ENCODE data around the gene UMAD1. TPM values are rescaled to one million over a fixed set of nuclear protein-coding genes. Genes with fewer than 3 reads are reported as not detected.
"Not testable (repeated sequence)": the region's sequence is repeated elsewhere in the genome, so short reads cannot be mapped to it uniquely, and the experiment has no call there.

The UMAD1 gene
- total RNA-seq, 1 donor from 2014 or later: 11.3 TPM

DNA sequence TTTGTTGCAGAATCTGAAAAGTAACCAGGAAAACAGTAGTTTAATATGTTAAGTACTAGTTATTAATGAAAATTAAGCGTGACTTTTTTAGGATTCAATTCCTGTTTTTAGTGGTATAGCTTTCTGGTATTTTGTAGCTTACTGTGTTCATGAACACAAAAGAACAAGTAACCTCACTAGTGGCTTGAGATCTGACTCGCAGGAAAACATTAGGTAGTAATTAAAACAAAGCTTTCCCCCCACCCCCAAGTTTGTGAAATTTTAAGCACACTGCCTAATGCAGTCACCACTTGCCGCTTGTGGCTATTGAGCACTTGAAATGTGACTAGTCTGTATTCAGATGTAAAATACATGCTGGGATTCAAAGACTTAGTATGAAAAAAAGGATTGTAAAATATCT is 180.4 kb downstream of the UMAD1 start:
- TF ChIP-seq, protein P1, sequence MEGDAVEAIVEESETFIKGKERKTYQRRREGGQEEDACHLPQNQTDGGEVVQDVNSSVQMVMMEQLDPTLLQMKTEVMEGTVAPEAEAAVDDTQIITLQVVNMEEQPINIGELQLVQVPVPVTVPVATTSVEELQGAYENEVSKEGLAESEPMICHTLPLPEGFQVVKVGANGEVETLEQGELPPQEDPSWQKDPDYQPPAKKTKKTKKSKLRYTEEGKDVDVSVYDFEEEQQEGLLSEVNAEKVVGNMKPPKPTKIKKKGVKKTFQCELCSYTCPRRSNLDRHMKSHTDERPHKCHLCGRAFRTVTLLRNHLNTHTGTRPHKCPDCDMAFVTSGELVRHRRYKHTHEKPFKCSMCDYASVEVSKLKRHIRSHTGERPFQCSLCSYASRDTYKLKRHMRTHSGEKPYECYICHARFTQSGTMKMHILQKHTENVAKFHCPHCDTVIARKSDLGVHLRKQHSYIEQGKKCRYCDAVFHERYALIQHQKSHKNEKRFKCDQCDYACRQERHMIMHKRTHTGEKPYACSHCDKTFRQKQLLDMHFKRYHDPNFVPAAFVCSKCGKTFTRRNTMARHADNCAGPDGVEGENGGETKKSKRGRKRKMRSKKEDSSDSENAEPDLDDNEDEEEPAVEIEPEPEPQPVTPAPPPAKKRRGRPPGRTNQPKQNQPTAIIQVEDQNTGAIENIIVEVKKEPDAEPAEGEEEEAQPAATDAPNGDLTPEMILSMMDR (IDR thresholded peaks at IDR 0.05; ENCODE audit: insufficient read depth, low read length, severe bottlenecking): no peak
- DNase-seq (ENCODE audit: low read depth) (no peak), FAIRE-seq (no peak)
- Histone ChIP-seq H3K4me3 (ENCODE audit: low read depth, low read length) (no peak overlapping the region), H3K27me3 (ENCODE audit: control insufficient read depth, insufficient read depth, low read length) (no peaks in the 10 kb centered on the region), H3K36me3 (ENCODE audit: control insufficient read depth, insufficient read depth, low read length) (no peaks in the 10 kb centered on the region)

DNA sequence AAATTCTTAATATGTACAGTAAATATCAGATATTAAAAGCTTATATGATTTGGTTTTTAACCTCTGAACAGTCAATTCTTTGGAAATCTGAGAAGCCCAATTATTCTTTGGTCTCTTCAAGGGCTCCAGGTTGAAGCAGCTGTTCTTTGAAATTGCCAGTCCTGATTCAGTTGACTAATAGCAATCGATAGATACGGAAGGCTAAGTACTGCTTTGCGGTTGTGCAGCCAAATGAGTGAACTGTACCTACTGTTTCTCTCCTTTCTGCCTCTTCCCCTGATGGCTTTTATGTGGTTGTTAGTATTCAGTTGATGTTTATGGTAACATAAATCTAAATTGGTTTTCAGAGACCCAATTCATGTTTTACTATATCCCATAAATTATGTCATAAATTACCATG is 181.0 kb downstream of the UMAD1 start:
- FAIRE-seq: no peak
- Histone ChIP-seq H3K4me3 (ENCODE audit: low read depth, low read length) (no peak overlapping the region), H3K27me3 (ENCODE audit: control insufficient read depth, insufficient read depth, low read length) (no peaks in the 10 kb centered on the region), H3K36me3 (ENCODE audit: control insufficient read depth, insufficient read depth, low read length) (no peaks in the 10 kb centered on the region)
- TF ChIP-seq, protein P1 (IDR thresholded peaks at IDR 0.05; ENCODE audit: insufficient read depth, low read length, severe bottlenecking): no peak
- no peak for DNase-seq (ENCODE audit: low read depth)

DNA sequence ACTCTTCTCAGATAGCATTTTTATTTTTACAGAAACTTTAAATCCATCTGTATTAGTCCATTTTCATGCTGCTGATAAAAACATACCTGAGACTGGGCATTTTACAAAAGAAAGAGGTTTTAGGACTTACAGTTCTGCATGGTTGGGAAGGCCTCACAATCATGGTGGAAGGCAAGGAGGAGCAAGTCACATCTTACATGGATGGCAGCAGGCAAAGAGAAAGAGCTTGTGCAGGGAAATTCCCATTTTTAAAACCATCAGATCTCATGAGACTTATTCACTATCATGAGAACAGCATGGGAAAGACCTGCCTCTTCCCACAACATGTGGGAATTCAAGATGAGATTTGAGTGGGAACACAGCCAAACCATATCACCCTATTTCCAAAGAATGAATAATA is 184.7 kb downstream of the UMAD1 start:
- H3K27me3 ChIP-seq (ENCODE audit: control insufficient read depth, insufficient read depth, low read length); H3K4me3 ChIP-seq (ENCODE audit: low read depth, low read length); H3K36me3 ChIP-seq (ENCODE audit: control insufficient read depth, insufficient read depth, low read length); DNase-seq (ENCODE audit: low read depth); FAIRE-seq: not testable (repeated sequence)

DNA sequence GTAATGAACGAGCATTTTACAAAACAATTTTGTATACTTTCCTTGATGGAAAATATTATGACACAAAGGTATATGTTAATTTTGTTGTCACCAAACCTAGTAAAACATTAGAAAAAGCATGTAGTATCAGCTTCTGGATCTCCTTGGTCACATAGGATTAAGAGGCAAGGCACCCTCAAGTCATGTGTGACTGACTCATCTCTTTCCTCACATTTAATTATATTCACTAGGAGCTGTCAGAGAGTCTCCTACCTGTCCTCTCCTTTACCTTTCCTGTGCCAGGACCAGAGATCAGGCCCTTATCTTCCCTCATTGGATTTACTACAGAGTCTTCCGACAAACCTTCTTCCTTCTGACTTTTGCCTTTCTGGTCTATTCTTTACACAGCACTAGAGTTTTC is 189.1 kb downstream of the UMAD1 start:
- no peak for FAIRE-seq
- no peaks in the 10 kb centered on the region for H3K36me3 ChIP-seq (ENCODE audit: control insufficient read depth, insufficient read depth, low read length)
- no peak overlapping the region for H3K4me3 ChIP-seq (ENCODE audit: low read depth, low read length)
- no peaks in the 10 kb centered on the region for H3K27me3 ChIP-seq (ENCODE audit: control insufficient read depth, insufficient read depth, low read length)
- TF ChIP-seq, protein P1 (IDR thresholded peaks at IDR 0.05; ENCODE audit: insufficient read depth, low read length, severe bottlenecking): no peak
- DNase-seq (ENCODE audit: low read depth): peak; percentile 68

DNA sequence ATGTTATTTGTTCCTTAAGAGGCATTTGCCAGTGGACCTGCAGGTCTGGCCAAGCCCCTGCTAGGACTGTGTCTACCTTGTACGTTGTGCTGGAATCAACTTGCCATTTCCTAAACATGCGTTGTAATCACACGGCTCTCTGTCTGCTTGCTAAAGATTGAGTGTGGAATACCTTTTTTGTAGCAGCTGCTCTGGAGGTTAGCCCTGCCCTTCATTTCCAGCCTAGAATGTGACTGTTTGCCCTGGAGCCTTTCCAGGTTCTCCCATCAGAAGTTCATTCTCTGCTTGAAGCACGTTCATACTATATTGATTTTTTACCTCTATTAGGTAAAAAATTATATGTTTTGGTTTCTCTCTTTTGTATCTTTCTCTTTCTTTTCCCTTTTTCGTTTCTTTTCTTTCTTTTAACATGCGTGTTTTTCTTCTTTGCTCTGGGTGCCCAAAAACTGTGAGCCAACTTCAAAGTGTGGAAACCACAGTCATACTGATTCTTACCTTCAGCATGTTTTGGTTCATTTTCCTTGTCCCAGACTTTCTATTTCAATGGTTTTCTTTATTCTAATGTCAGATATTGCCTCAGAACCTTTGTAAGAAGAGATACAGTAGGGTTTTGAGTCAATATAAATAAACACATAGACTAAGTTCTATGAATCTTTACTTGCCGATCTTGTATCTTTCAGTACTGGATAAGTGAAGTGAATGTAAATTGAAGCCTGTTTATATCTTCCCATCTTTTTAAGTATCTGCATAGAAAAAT is 189.7 kb downstream of the UMAD1 start:
- FAIRE-seq (no peak), DNase-seq (ENCODE audit: low read depth) (peak; percentile 33)
- TF ChIP-seq, protein P1 (IDR thresholded peaks at IDR 0.05; ENCODE audit: insufficient read depth, low read length, severe bottlenecking): no peak
- no peaks in the 10 kb centered on the region for H3K27me3 ChIP-seq (ENCODE audit: control insufficient read depth, insufficient read depth, low read length)
- no peaks in the 10 kb centered on the region for H3K36me3 ChIP-seq (ENCODE audit: control insufficient read depth, insufficient read depth, low read length)
- no peak overlapping the region for H3K4me3 ChIP-seq (ENCODE audit: low read depth, low read length)

DNA sequence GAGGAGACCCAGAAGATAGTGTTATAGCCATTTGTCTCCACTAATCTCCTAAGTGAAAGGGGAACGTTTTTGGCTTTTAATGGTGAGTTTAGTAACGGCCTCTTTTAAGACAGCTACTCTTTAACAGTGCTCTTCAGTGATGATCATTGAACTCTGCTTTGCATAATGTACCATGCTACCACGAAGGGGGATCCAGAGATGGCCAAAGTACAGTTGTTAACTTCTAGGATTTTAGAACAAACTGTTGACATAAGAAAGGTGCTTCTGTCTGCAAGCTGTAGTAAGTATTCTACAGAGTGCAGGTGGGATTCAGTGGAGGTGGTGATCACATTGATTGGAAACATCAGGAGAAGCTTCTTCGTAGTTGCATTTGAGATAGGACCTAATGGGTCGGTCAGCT is 192.0 kb downstream of the UMAD1 start:
- DNase-seq (ENCODE audit: low read depth) (no peak), FAIRE-seq (no peak)
- H3K27me3 ChIP-seq (ENCODE audit: control insufficient read depth, insufficient read depth, low read length): no peaks in the 10 kb centered on the region
- TF ChIP-seq, protein P1 (IDR thresholded peaks at IDR 0.05; ENCODE audit: insufficient read depth, low read length, severe bottlenecking): no peak
- H3K36me3 ChIP-seq (ENCODE audit: control insufficient read depth, insufficient read depth, low read length): no peaks in the 10 kb centered on the region
- H3K4me3 ChIP-seq (ENCODE audit: low read depth, low read length): no peak overlapping the region
